HTR-8/SVneo (cell line): ENCODE measurements around the gene RTF1.

Experiments
- DNase-seq: peaks from one replicate; pipeline ENCODE4 v3.0.0; 2011; ENCODE audit warnings: low spot score, mixed read lengths; ENCODE audit not compliant: insufficient read length
- FAIRE-seq: peaks from 2 replicates; lab custom pipeline; 2011; peaks lifted over from hg19 to GRCh38; lab: Jason Lieb, UNC

The RTF1 gene

DNA sequence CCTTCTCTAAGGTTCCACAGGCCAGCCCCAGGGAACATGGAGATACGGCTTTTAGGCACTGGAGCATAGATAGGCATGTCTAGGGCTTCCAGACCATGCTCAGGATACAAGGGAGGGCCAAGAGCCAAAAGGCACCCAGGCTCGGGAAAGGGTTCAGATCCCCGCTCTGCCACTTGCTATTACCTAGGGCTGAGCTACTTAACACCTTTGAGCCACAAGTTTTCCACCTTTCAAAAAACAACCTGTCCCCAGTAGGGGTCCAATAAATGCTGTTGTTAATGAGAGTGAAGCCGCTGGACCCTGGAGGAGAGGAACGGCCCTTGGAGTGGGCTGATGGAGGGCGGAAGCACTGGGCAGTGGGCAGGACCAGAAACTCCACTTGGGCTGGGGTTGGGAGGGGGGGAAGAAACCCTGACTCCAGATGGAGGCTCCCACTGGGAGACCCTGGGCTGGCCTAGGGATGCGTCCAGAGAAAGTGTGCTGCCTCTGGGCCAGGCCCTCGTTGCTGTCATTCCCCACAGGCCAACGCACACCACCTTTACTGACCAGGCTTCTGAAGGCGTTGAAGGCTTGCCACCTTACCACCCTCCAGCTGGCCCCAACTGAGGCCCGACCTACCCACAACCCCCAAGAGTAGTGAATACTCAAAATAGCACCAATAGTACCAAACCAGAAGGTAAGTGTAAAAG is 68.2 kb downstream of the RTF1 start:
- FAIRE-seq (no peak), DNase-seq (no peak)

DNA sequence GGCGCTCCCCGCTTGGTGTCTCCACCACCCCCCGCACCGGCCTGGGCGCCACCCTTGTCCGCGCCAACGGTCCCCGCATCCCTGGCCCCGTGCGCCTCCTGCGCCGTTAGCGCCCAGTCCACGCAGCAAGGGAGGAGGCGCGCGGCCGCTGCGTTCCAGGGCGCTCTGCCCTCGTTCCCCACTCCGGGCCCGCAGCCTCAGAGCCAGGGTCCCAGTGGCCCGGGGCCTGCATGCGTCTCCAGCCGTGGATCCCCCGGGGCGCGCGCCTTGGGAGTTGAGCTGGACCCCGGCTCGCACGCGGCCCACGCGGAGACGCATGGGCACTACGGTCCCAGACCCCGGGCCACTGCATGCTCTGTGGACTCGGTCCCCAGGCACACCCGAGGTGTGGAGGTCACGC is 69.4 kb downstream of the RTF1 start:
- FAIRE-seq, result no peak

DNA sequence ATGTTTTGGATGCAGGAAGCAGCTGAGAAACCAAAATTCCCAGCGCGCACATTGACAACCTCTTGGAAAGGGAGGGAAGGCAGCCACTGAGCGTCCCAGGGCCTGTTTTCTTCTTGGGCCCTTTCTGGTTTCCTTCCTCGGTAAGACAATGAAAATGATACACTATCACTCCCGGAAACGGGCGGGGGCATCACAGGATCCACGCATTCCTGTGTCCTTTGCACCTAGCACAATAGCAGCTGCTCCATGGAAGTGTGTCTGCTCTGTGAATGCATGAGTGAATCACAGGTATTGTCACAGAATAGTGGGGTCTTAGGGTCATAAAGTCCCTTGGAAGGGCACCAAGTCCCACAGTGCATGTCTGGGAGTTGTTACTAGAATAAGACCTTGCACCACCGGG is 70.5 kb downstream of the RTF1 start:
- no peak for FAIRE-seq

More for the DNA sequence above, 69.4 kb downstream of the RTF1 start:
- DNase-seq, result no peak

DNA sequence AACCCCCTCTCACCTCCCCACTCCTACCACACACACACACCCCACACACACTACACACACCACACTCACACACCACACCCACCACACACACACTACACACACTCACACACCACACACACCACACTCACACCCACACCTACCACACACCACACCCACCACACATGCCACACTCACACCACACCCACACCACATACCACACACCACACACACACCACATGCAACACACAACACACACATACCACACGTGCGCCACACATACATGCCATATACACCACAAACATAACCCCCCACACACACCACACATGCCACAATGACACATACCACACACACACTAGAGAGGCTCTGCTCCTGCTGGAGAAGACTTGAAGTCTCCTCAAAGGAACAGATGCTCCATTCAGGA is 70.9 kb downstream of the RTF1 start:
- DNase-seq, result no peak
- FAIRE-seq, result peak; percentile 91

More for the DNA sequence above, 70.5 kb downstream of the RTF1 start:
- DNase-seq, result no peak

DNA sequence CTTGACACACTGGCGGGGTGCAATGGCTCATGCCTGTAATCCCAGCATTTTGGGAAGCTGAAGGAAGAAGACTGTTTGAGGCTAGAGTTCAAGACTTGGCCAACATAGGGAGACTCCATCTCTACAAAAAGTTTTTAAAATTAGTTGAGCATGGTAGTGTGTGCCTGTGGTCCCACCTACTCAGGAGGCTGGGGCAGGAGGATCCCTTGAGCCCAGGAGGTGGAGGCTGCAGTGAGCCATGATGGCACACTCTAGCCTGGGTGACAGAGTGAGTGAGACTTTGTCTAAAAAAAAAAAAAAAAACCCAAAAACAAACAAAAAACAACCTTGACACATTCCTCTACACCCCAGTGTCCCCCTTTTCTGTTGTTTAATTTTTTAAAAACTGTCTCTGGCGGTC is 72.7 kb downstream of the RTF1 start:
- FAIRE-seq (no peak), DNase-seq (no peak)

DNA sequence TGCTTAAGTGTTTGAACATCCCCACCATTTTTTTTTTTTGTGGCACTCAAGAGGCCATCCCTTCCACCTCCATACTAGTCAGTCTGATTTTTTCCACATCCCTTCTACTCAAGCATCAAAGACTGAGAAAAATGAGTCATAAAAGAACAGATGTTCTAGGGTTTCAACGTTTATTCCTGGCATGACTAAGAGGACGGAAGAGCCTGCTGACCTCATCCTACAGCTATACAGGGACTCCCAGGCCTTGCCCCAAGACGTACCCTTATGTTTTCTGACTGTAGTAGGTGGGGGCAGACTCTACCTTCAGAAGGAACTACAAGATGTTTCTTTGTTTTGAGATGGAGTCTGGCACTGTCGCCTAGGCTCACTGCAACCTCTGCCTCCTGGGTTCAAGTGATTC is 73.5 kb downstream of the RTF1 start:
- FAIRE-seq (no peak), DNase-seq (peak; percentile 94)

DNA sequence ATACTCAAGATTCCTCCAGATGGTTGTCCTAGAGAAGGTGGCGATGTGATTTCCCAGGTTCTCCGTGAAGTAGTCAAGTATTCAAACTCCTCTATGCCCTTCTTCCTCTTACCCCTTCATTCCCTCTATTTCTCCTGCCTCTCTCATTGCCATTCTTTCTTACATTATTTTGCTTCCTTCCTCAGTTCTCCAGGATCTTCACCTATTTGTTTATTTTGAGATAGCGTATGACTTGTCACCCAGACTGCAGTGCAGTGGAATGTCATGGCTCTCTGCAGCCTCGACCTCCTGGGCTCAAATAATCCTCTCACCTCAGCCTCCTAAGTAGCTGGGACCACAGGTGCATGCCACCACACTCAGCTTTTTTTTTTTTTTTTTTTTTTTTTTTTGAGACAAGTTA is 75.0 kb downstream of the RTF1 start:
- FAIRE-seq, result no peak
- DNase-seq, result no peak

DNA sequence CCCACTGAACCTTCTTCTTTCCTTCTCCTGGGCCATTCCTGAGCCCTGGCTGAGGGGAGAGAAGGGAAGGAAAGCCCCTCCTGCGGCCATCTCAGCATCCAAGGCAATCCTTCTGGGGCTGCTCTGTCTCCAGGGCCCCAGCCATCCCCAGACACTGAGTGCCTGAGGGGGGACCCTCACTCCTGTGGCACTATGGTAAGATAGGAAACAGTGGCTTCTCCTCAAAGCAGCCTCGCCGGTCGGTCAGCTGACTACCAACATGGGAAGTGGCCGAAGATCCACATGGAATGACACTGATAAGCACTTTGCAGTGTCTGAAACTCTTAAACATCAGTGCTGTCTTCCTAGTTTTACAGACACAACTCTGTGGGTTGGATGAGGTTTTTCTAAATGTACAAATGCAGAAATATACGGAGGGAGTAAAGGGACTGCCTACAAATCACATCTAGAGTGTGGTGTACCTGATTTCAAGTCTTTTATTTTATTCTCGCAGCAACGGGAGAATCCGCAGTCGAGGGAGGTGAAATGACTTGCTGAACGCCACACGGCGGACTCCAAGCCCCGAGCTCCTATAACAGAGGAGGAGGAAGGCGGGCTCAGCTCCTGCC is 75.8 kb downstream of the RTF1 start:
- no peak for DNase-seq
- no peak for FAIRE-seq

DNA sequence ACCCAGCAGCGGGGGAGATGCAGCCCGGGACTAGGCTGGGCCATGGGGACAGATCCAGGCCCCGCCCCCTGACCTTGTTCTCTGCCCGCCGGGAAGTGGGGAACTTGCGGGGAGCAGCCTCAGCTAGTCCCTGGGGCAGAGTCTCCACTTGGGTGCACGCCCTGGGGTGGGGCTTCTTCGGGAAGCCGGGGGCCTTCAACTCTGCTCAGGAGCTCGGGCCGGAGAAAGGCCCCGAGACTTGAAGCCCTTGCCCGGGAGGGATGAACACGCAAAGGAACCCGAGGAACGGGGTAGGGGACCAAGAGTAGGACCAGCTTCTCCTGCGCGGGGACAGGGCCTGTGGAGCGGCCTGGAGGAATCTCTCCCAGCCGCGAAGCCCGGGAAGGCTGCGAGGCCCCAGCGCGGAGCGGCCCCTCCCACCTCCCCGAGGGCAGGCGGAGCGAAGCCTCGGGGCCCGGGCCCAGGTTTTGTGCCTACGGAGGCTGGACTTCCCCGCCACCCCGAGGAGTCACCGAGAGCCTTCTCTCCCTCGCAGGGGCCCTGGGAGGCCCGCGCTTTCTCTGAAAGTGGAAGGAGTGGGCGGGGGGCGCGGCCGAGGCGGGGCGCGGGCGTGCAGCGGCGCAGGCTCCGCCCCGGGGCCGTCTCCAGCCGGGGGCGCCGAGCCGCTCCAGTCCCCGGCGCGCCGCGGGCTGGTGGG is 76.5 kb downstream of the RTF1 start, which contains the start of gene ITPKA:
Gene ITPKA, plus strand, starts transcription at position 670 of the 697 bp plus-strand sequence. CDS start 54 bp downstream, outside the sequence.
- DNase-seq (peak; percentile 80), FAIRE-seq (no peak)

DNA sequence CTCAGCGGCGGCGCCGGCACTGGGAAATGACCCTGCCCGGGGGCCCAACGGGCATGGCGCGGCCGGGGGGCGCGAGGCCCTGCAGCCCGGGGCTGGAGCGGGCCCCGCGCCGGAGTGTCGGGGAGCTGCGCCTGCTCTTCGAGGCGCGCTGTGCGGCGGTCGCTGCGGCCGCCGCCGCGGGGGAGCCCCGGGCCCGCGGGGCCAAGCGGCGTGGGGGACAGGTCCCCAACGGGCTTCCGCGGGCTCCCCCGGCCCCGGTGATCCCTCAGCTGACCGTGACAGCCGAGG is 77.0 kb downstream of the RTF1 start:
- DNase-seq (no peak), FAIRE-seq (no peak)

DNA sequence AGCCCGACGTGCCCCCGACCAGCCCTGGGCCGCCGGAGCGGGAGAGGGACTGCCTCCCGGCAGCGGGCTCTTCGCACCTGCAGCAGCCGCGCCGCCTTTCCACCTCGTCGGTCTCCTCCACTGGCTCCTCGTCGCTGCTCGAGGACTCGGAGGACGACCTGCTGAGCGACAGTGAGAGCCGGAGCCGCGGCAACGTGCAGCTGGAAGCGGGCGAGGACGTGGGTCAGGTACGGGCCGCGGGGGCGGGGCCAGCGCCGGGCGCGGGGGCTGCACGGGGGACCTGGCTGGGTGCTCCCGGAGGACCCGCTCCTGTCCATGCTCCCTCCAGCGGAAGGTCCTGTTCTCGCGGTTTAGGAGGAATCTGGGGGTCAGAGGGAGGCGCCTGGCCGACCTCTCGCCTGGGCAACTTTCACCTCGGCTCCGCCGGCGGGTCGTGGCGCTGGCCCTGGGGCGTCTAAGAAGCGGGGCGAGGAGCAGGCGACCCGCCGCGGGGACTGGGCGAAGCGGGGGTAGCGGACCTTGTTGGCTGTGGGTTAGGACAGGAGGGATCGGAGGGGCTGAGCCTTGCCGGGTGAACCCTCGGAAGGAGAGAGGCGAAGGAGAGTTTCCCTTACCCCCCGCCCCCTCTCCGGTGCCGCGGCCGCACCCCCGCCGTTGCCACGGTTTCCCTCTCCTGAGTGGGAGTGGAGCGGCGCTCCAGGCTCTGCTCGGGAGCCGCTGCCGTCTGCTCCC is 77.5 kb downstream of the RTF1 start:
- FAIRE-seq, result no peak
- DNase-seq, result peak; percentile 21

DNA sequence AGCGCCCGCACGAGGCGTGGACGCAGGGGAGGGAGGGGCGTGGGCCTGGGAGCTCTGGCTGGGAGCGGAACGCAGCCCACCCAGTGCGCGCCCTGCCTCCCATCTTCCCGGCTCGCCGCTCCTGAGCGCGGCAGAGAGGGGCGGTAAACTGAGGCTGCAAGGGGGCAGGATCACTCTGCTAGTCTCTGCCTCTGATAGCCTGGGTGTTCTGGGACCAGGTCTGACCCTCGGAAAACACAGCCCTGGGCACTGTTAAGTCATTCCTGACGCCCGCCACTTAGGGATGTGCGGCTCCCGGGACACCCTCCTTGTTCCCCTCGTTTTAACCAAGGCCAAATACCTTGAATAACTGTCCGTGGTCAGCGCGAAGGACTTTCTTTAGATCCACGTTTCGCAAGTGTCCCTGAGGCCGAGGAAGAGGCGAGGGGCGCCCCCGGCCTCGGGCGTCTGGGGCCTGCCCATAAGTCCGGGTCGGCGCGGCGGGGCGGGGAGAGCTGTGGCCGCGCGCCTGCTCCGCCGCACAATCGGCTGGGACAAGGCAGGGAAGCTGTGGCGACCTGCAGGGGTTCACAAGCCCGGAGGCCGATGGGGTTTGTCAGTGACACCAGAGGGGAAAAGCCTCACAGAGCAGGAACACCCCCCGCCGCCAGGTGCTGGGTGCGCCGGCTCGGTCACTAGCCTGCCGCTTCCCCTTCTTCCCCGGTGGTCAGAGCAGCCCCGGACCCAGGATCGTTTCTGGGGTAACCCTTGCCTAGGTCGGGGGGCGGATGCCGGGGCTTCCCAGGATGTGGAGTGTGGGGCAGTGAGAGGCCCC is 78.2 kb downstream of the RTF1 start:
- no peak for DNase-seq
- no peak for FAIRE-seq

DNA sequence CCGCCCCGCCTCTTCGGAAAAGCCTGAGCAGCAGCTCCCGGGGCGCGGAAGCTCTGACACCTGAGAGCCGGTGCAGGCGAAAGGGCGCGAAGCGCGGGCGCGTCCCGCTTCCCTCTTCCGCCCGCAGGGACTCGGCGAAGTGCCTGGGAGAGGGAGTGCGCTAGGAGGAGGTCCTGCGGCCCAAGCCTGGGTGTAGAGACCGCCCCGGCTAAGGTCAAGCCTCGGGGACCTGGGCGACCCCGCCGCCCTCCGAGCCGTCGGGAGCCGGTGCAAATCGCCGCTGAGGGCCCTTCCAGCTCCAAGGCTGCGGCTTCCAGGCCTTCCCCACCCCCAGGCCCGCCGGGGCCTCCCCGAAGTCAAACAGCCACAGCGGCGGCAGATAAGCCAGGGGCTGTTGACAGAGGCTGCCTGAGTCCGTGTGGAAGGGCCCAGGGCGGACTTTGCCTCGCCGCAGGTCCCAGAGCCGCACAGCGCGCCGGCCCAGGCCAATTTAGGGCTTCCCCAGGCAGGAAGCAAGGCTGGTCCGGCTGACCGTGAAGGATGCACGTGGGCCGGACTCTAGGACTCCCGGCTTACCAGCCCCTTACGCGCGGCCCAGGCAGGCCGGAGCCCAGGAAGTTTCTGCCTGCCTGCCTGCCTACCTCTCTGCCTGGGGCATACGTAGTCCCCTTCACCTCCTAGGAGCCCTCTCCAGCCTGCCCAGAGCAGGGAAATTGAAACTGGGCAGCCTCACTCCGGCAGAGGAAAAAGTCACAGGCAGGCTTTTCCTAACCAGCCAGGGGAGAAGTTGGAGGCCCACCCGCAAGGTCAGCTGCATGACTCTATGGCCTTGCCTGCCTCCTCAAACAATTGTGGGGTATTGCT is 79.1 kb downstream of the RTF1 start:
- FAIRE-seq (no peak), DNase-seq (no peak)

DNA sequence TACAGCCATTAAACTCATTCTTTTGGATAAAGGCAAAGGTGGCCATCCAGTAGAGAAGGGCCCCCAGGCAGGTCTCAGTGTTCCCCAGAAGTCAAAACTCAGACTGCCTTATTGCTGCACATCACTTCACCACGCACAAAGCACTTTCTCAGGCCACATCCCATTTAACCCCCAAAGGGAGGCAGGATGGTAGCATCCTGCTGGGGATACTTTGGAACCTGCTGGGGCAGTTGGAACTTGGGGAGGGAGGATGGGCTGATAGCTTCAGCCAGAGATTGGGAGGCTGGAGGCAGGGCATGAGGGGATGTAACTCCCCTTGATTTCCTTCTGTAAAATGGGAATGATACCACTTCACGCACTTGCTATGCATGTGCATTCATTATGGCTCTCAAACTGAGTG is 81.8 kb downstream of the RTF1 start:
- DNase-seq, result no peak
- FAIRE-seq, result peak; percentile 20

DNA sequence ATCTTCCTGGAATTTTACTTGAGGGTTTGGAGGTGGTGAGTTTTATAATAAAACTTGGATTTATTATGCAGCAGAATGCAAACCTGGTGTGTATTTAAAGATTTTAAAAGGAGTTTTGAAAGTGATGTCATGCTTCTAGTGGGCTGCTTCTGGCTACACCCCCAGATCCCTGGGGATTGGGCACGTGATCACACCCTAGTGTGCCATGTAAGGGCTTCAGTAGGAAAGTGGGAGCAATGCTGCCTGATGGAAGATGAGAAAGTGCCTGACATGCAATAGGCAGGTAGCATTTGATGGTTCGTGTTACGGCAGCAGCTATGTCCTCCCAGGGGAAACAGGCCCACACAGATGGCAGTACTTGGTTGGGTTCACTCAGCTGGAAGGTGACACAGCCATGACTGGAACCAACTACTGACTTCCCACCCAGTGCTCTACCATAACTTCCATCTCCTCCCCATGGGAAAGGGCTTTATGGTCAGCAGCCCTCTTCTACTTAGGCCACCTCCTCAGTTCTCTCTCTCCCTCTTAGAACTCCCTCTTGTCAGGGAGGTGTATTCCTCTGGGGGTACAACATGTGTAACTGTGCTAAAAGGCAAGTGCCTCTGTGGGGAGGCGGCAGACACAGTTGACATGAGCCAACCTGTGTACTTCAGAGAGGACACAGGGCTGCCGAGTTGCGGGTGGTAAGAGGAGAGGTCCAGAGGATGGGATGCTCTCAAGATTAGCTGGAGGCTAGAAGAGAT is 82.4 kb downstream of the RTF1 start:
- DNase-seq (no peak), FAIRE-seq (no peak)

DNA sequence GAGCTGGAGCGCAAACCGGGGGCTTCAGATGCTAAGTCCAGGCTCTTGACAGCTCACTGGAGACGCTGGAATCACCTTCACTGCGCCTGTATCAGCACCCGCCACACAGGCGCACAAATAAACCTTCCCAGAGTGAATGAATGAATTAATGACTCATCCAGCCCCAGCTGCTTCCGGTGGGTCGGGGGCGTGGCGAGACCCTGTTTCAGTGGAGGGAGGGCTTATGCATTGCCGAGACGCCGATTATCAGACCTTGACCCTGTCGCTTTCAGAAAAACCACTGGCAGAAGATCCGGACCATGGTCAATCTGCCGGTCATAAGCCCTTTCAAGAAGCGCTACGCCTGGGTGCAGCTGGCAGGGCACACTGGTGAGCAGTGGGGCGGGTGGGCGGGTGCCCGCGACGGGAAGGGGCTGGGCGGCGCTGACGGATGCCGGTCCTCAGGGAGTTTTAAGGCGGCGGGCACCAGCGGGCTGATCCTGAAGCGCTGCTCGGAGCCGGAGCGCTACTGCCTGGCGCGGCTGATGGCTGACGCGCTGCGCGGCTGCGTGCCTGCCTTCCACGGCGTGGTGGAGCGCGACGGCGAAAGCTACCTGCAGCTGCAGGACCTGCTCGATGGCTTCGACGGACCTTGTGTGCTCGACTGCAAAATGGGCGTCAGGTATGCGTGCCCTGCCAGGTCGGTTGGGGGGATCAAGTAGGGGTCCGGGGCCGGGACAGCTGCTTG is 84.5 kb downstream of the RTF1 start:
- no peak for FAIRE-seq
- DNase-seq, result no peak

DNA sequence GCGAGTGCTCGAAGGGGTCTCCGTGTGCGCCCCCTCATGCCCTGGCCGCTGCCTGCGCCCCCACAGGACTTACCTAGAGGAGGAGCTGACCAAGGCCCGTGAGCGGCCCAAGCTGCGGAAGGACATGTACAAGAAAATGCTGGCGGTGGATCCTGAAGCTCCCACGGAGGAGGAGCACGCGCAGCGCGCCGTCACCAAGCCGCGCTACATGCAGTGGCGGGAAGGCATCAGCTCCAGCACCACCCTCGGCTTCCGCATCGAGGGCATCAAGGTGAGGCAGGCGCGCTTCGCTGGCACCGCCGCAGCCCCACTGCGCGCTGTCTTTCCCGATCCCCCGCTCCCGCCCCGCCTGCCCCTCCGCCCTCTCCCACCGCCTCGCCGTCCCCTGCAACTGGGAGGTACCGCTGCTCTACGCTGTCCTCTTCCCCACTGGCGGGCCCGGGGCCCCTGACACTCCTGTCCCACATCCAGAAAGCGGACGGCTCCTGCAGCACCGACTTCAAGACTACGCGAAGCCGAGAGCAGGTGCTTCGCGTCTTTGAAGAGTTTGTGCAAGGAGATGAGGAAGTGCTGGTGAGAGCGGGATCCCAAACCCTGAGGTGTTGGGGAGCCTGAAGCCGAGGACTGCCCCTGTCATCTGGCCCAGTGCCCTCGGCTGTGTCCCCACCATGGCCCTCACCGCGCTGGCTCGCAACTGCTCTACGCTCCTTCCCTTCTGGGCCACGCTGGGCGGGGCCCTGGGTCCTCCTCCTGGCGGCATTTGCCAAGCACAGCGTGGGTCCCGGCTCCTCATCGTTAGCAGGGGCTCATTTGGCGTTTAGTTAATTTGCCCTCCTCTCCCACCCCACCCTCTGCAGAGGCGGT is 85.3 kb downstream of the RTF1 start:
- FAIRE-seq (no peak), DNase-seq (no peak)
